ENCODE results near the gene CDH11.

The CDH11 gene

GRCh38 chr16:65032387-65032786 is 89.5 kb downstream of the CDH11 start:
- DNase-seq (ENCODE audit: low read depth) = no peak

GRCh38 chr16:65024767-65025178 is 97.1 kb downstream of the CDH11 start:
- DNase-seq (ENCODE audit: low read depth) = no peak

DNA sequence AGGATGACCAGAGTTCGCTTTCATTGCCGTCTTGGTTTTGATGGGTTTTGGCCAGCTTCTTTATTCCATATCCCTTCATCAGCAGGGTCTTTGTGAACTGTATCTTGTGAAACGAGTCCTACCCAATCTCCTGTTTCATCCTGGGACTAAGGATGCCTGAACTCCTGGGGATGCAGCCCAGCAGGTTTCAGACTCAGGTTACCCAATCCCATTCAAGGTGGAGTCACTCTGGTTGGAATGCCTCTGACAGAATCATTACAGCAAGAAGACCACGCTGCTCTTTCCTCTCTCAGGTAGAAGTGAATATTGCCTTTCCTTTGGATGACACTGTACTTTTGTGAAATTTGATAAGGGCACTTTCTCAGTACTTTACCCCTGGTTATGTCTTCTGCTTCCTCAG is 98.1 kb downstream of the CDH11 start:
- DNase-seq (ENCODE audit: low read depth) = no peak

GRCh38 chr16:65021852-65022595 is 99.8 kb downstream of the CDH11 start:
- DNase-seq (ENCODE audit: low read depth) = no peak

DNA sequence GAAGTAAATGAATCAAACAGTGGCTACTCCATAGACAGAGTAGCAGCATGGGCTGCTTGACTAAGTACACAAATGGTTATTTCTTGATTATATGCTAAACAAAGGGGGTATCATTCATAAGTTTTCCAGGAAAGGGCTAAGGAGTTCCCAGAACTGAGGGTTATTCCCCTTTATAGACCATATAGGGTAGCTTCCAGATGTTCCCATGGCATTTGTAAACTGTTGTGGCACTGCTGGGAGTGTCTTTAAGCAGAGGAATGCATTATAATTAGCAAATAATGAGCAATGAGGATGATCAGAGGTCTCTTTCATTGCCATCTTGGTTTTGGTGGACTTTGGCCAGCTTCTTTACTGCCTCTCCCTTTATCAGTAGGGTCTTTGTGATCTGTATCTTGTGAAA is 105.1 kb downstream of the CDH11 start:
- no peak for DNase-seq (ENCODE audit: low read depth)

- no peak for DNase-seq (ENCODE audit: low read depth)
Observed at GRCh38 chr16:65015599-65015998, 106.3 kb downstream of the CDH11 start.

GRCh38 chr16:65012357-65012756 is 109.5 kb downstream of the CDH11 start:
- DNase-seq (ENCODE audit: low read depth) = no peak

GRCh38 chr16:65010125-65010524 is 111.7 kb downstream of the CDH11 start:
- no peak for DNase-seq (ENCODE audit: low read depth)

DNA sequence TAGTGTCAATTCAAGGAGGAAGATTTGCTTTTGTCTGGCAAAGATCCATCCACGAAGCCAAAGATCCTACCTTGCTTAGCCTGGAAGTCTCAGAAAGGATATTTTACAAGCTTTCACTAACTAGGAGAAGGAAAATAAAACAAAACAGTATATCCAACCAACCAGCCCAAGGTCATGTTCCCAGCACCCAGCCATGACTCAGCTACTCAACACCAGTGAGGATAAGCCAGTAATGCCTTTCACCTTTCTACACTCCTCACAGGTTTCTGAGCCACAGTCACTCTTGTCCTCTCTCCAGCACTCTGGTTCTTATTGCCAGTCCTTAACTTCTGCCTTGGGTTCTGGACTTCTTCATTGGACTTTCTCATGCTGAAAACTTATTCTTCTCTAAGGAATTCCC is 116.2 kb downstream of the CDH11 start:
- DNase-seq (ENCODE audit: low read depth) = no peak

- no peak for DNase-seq (ENCODE audit: low read depth)
Observed at GRCh38 chr16:65004570-65004969, 117.3 kb downstream of the CDH11 start.

DNA sequence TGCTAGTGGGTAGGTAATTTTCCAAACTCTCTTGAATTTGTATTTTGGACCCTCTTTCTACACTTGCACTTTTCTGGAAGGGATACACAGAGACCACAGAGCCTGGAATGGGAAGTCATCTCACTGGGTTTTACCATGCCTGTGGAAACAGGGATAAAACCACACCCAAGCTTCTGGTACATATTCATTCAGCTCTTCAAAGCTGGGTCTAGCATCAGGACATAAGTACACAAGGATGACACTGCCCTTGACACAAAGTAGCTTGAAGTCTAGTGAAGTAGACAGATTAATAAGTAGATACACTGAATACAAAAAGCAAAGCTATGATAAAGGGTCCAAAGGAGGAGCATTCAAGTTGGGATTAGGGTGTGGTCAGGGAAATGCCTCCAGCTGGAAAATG is 118.2 kb downstream of the CDH11 start:
- DNase-seq (ENCODE audit: low read depth) = no peak

GRCh38 chr16:65002265-65002664 is 119.6 kb downstream of the CDH11 start:
- DNase-seq (ENCODE audit: low read depth) = no peak

DNA sequence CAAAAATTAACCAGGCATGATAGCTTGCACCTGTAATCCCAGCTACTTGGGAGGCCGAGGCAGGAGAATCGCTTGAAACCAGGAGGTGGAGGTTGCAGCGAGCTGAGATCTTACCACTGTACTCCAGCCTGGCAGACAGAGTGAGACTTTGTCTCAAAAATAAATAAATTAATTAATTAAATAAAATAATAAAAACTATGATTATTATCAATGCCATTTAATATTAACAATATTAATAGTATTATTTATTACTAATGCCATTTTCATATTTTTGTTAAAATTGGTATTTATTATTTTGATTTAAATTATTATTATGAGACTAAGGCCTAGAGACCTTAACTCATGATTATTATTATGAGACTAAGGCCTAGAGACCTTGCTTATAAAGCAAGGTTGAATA is 121.2 kb downstream of the CDH11 start:
- no peak for DNase-seq (ENCODE audit: low read depth)

DNA sequence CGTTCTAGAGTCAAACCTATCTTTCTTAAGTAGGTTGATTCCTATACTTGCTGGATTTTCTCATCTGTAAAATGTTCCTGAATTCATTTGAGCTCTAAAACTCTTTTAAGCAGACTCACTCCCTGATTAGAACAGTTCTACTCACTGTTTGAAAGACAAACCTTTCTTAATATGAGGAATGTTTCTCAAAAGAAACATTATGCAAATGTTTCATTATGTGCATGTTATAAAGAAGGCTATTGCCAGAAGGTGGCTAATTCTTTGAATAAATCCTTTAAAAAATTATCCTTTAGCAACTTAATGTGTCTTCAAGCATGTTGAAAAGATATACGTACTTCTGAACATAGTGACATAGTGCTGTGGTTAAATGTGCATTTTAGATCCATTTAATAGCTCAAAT is 124.1 kb downstream of the CDH11 start:
- no peak for DNase-seq (ENCODE audit: low read depth)

DNA sequence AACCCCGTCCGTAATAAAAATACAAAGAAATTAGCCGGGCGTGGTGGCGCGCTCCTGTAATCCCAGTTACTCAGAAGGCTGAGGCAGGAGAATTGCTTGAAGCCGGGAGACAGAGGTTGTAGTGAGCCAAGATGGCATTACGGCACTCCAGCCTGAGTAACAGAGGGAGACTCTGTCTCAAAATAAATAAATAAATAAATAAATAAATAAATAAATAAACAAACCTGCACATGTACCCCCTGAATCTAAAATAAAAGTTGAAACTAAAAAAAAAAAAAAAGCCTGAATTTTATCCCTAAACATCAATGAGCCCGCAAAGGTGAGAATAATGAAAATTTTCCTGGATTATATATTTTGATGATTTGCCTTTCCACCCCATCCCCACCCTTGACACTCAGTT is 124.7 kb downstream of the CDH11 start:
- no peak for DNase-seq (ENCODE audit: low read depth)

DNA sequence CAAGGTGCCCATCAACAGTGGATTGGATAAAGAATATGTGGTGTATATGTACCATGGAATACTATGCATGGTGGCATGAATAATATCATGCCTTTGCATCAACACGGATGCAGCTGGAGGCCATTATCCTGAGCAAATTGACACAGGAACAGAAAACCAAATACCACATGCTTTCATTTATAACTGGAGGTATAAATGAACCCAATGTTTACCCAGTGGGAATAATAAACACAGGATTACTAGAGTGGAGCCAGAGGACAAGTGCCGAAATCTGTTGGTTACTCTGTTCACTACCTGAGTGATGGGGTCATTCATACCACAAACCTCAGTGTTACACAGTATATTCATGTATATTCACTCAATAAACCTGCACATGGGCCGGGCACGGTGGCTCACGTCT is 125.2 kb downstream of the CDH11 start:
- no peak for DNase-seq (ENCODE audit: low read depth)

GRCh38 chr16:64993464-64993863 is 128.4 kb downstream of the CDH11 start:
- no peak for DNase-seq (ENCODE audit: low read depth)

DNA sequence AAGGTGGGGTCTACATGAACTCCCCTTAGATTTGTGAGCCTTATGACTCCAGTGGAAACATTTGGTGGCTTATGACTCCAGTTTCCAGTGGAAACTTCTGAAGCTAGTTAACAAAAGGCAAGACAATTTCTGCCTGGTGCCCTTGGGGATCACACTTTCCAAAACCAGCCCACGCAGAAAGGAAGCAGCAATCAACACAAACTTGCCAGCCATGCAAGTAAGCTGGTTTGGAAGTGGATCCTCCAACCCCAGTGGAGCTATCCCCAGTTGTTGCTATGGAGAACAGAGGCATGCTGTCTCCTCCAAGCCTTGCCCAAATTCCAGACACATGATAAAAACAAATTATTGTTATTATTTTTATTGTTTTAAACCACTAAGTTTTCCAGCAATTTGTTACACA is 130.9 kb downstream of the CDH11 start:
- no peak for DNase-seq (ENCODE audit: low read depth)

- DNase-seq (ENCODE audit: low read depth) = no peak
Observed at GRCh38 chr16:64990101-64990500, 131.8 kb downstream of the CDH11 start.

DNA sequence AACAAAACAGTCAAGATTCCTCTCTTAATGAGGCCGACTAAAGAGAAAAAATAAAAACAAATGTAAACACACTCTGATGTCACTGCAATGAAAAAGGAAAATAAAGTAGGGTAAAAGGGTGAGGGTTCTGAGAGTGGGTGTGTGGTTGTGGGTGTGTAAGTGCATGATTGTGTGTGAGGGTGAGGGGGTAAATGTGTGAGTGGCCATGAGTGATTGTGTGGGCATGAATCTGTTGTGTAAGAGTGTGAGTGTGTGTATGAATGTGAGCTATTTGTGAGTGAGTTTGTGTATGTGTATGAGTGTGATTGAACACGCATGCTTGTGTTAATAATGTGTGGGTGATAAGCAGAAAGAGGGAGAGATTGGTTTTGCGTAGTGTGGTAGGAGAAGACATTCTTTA is 132.8 kb downstream of the CDH11 start:
- DNase-seq (ENCODE audit: low read depth) = no peak

- DNase-seq (ENCODE audit: low read depth) = no peak
Observed at GRCh38 chr16:64983963-64984362, 137.9 kb downstream of the CDH11 start.

DNA sequence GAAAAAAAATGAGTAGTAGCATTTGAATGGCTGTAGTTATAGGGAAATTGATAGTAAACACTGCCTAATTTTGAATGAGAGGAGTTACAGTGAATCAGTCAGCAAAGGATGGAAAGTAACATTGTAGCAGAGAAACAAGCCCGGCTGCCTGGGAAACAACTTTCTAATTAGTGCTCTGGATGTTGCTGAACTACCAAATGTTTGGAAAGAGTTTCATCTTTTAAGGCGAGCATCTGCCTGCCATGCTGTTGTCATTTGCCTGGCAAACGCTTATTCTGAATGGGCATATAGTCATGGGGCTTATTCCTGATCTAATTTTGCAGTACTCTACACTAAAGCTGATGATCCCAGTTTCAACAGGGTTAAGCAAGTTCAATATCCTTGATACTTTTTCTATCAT is 138.6 kb downstream of the CDH11 start:
- DNase-seq (ENCODE audit: low read depth) = no peak

DNA sequence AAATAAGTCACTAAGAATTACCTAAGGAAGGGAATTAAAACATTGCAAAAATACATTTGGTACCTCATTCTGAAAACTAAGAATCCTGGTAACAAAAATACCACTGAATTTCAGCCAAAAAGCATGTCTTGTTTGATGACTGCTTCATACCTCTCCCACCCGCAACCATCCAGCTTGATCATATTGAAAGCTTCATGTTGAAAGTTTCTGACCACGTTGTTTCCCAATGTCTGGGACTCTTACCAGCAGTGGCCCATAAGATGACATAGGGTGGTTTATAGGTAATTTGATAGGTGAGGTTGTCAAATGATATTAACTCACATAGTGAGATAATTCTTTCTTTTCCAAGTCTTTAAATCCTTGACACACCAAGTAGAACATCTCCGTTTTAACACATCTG is 139.3 kb downstream of the CDH11 start:
- no peak for DNase-seq (ENCODE audit: low read depth)

- no peak for DNase-seq (ENCODE audit: low read depth)
Observed at GRCh38 chr16:64981568-64982281, 140.1 kb downstream of the CDH11 start.
